PC-3 (cell line): ENCODE results near the gene GIMAP8. TPM values are rescaled to one million over a fixed set of nuclear protein-coding genes. Genes with fewer than 3 reads are reported as not detected.

Experiments used
- ATAC-seq: fragments of 200-7000 bp; cut with Tn5 transposase; 2 replicates; pipeline ENCODE4 v1.9.1; 2020; ENCODE audit warnings: mild to moderate bottlenecking, moderate library complexity
- BruUV-seq: library from RNA; stranded (reverse); fragments of 400-500 nt; replicated peaks from 2 replicates; lab custom pipeline; 2021; lab: Mats Ljungman, UMichigan
- CTCF ChIA-PET: fragments of 300-600 bp; sonication (Branson Sonifier 250); formaldehyde crosslinking; loops from one replicate; lab custom pipeline; 2022; ENCODE audit warnings: antibody characterized with exemption; lab: Charles Lee
- POLR2A ChIA-PET: fragments of 300-600 bp; sonication (Branson Sonifier 250); formaldehyde crosslinking; loops from one replicate; lab custom pipeline; 2022; ENCODE audit warnings: antibody characterized with exemption; ENCODE audit not compliant: unreplicated experiment; lab: Charles Lee
- DNase-seq: peaks from one replicate; pipeline ENCODE4 v3.0.0-alpha.2; 2015
- H2AFZ ChIP-seq: fragments of 300-600 bp; sonication (generic); 2 replicates; pipeline ENCODE4 v1.6.0; 2016; ENCODE audit warnings: antibody characterized with exemption, low read length
- H3F3A ChIP-seq: fragments of 300-600 bp; sonication (generic); one replicate; pipeline ENCODE4 v1.6.0; 2017; ENCODE audit warnings: antibody characterized with exemption, low read length, control low read depth, mild to moderate bottlenecking; ENCODE audit not compliant: unreplicated experiment
- H3K27ac ChIP-seq: fragments of 300-600 bp; sonication (generic); 2 replicates; pipeline ENCODE4 v1.5.1; 2016; ENCODE audit warnings: mild to moderate bottlenecking, low read length
- H3K27me3 ChIP-seq: fragments of 300-600 bp; sonication (generic); 2 replicates; pipeline ENCODE4 v1.6.1; 2016; ENCODE audit warnings: low read length, mixed read lengths
- H3K36me3 ChIP-seq: fragments of 300-600 bp; sonication (generic); 2 replicates; pipeline ENCODE4 v1.6.1; 2016; ENCODE audit warnings: low read depth, mixed run types, low read length, mixed read lengths
- H3K4me1 ChIP-seq: fragments of 300-600 bp; sonication (generic); 2 replicates; pipeline ENCODE4 v1.5.1; 2016; ENCODE audit warnings: low read length; ENCODE audit not compliant: insufficient read depth
- H3K4me2 ChIP-seq: fragments of 300-600 bp; sonication (generic); 2 replicates; pipeline ENCODE4 v1.6.0; 2016; ENCODE audit warnings: low read length
- H3K4me3 ChIP-seq: fragments of 300-600 bp; sonication (generic); 2 replicates; pipeline ENCODE4 v1.5.1; 2016; ENCODE audit warnings: mild to moderate bottlenecking, low read length, mixed read lengths
- H3K79me2 ChIP-seq: fragments of 300-600 bp; sonication (generic); 2 replicates; pipeline ENCODE4 v1.6.1; 2017; ENCODE audit warnings: low read length, mixed read lengths
- H3K9ac ChIP-seq: fragments of 300-600 bp; sonication (generic); 2 replicates; pipeline ENCODE4 v1.6.0; 2016; ENCODE audit warnings: mild to moderate bottlenecking, low read length
- H3K9me2 ChIP-seq: fragments of 300-600 bp; sonication (generic); replicated peaks from 2 replicates; pipeline ENCODE4 v1.6.1; 2016; ENCODE audit warnings: mixed run types, low read length, mixed read lengths
- H3K9me3 ChIP-seq: fragments of 300-600 bp; sonication (generic); 2 replicates; pipeline ENCODE4 v1.6.1; 2016; ENCODE audit warnings: low read length, mixed read lengths
- H4K20me1 ChIP-seq: fragments of 300-600 bp; sonication (generic); 2 replicates; pipeline ENCODE4 v1.6.1; 2016; ENCODE audit warnings: low read length, mixed read lengths
- EZH2 ChIP-seq: fragments of 300-600 bp; sonication (generic); IDR thresholded peaks from one replicate; pipeline ENCODE4 v1.6.1; 2017; ENCODE audit warnings: antibody characterized with exemption, mild to moderate bottlenecking, low read length; ENCODE audit not compliant: unreplicated experiment
- EZH2phosphoT487 ChIP-seq: fragments of 300-600 bp; sonication (generic); IDR thresholded peaks from 2 replicates; pipeline ENCODE4 v1.6.1; 2018; ENCODE audit warnings: mild to moderate bottlenecking, antibody characterized with exemption, low read length, borderline replicate concordance
- intact Hi-C: fragments of 100-400 bp; cut with micrococcal nuclease; formaldehyde crosslinking; loops from 2 replicates; pipeline ENCODE4 v1.9.0; 2023
- total RNA-seq: library from RNA; depleted of rRNA; stranded (reverse); fragments of >200 nt; gene quantifications from 2 replicates; pipeline ENCODE4 v1.2.3, GENCODE V29; 2014
- TF ChIP-seq, protein P1 (sequence below): fragments of 300-600 bp; sonication (generic); conservative IDR thresholded peaks from 2 replicates; pipeline ENCODE4 v1.5.1; 2017; ENCODE audit warnings: antibody characterized with exemption, low read depth, mild to moderate bottlenecking, low read length

GIMAP8 gene
- total RNA-seq, 1 experiment from 2014 or later, result not detected

DNA sequence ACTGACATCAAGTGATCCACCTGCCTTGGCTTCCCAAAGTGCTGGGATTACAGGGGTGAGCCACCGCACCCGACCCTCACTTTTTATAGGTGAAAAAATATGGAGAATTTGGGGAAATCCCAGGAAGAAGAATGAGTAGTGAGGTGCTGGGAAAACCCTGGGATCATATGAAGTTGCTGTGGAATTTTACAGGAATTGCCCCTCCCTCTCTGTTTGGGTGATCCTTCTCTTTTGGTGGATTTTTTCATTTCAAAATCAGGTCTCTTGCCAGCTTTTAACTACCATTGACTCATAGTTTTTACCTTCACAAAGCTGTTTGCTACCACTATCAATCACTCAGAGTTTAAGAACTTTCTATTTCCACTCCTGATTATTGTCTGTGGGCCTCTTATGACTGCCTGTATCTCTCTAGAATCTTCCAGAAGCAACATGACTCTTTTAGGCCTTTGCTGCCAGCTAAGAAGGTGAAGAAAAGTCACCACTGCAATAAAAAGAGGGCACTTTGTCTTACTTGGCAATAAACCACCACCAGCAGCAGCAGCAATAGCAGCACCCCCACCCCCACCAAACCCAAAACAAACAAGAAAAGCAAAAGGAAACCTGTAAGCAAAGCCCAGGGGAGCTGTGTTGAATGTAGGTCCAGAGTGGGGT lies 4.0 kb upstream of the GIMAP8 start:
- TF ChIP-seq, protein P1, sequence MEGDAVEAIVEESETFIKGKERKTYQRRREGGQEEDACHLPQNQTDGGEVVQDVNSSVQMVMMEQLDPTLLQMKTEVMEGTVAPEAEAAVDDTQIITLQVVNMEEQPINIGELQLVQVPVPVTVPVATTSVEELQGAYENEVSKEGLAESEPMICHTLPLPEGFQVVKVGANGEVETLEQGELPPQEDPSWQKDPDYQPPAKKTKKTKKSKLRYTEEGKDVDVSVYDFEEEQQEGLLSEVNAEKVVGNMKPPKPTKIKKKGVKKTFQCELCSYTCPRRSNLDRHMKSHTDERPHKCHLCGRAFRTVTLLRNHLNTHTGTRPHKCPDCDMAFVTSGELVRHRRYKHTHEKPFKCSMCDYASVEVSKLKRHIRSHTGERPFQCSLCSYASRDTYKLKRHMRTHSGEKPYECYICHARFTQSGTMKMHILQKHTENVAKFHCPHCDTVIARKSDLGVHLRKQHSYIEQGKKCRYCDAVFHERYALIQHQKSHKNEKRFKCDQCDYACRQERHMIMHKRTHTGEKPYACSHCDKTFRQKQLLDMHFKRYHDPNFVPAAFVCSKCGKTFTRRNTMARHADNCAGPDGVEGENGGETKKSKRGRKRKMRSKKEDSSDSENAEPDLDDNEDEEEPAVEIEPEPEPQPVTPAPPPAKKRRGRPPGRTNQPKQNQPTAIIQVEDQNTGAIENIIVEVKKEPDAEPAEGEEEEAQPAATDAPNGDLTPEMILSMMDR, result no peak
- TF ChIP-seq EZH2, result no peak
- no peak for TF ChIP-seq EZH2phosphoT487

DNA sequence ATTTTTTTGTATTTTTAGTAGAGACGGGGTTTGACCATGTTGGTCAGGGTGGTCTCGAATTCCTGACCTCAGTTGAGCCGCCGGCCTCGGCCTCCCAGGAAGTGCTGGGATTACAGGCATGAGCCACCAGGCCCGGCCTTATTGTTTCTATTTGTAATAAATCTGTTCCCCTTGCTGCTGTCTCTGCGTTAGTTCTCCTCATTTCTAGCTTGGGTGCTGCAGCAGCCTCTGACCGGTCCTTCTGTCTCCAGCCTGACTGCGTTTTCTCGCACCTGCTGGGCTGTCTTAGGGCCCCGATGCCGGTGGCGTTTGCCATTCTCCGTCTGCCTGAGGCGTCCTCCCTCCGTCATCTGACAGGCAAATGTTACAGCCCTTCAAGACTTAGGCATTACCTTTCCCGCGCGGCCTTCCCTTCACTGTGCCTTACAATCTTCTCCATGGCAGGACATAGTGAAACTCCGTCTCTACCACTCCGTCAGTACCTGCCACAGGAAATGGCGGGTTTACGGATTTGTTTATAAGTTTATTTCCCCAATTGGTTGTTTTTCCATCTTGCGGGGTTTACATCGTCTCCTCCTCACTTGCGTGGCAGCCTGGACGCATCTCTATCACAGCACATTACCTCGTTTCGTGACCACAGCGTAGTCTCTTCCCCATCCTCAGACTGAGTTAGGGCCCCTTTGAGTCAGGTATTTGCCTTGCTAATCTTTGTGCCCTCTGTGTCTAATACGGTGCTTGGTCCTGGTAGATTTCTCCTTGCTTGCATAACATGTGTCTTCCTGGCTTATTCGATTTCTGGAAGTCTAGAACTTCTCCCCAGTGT lies 2.3 kb upstream of the GIMAP8 start:
- H3K27ac ChIP-seq, result no peak overlapping the region
- no peak overlapping the region for H3K9ac ChIP-seq
- ChIA-PET CTCF (no interaction called here), POLR2A (no interaction called here)
- H3K4me3 ChIP-seq, result no peak overlapping the region
- H3K27me3 ChIP-seq, result peaks cover 33% of the 10 kb centered on the region
- no peak for ATAC-seq
- no peak overlapping the region for H3K4me2 ChIP-seq
- H3K9me3 ChIP-seq, result no peaks in the 10 kb centered on the region
- intact Hi-C loops, result loop anchor here (2.0 to 5.0 kb wide), 2 partner anchors 309 to 329 kb away; no protein-coding TSS in a partner anchor
- no peaks in the 10 kb centered on the region for H3F3A ChIP-seq
- TF ChIP-seq EZH2, result no peak
- no peak for TF ChIP-seq EZH2phosphoT487
- BruUV-seq, result no TSS peak
- peaks cover 10% of the 10 kb centered on the region for H3K4me1 ChIP-seq
- DNase-seq, result no peak
- H2AFZ ChIP-seq, result no peak overlapping the region
- no peaks in the 10 kb centered on the region for H3K9me2 ChIP-seq
- H3K36me3 ChIP-seq, result no peaks in the 10 kb centered on the region
- H3K79me2 ChIP-seq, result no peaks in the 10 kb centered on the region
- H4K20me1 ChIP-seq, result no peaks in the 10 kb centered on the region

More for the DNA sequence above, 4.0 kb upstream of the GIMAP8 start:
- H3K9me3 ChIP-seq, result no peaks in the 10 kb centered on the region
- no peaks in the 10 kb centered on the region for H4K20me1 ChIP-seq
- ATAC-seq (peak; percentile 53), DNase-seq (peak; percentile 40)
- no TSS peak for BruUV-seq
- peaks cover 10% of the 10 kb centered on the region for H3K4me1 ChIP-seq
- no peaks in the 10 kb centered on the region for H3K36me3 ChIP-seq
- no peak overlapping the region for H3K4me3 ChIP-seq
- POLR2A ChIA-PET, result no interaction called here
- H3K4me2 ChIP-seq, result peak overlapping the region; percentile 50
- no peaks in the 10 kb centered on the region for H3K9me2 ChIP-seq
- H3F3A ChIP-seq, result no peaks in the 10 kb centered on the region
- no peaks in the 10 kb centered on the region for H3K79me2 ChIP-seq
- H3K27ac ChIP-seq, result no peak overlapping the region
- CTCF ChIA-PET, result interaction anchor here (0.7 kb wide), 1 partner anchor 9 kb away, joined by 5 read pairs; no protein-coding TSS in a partner anchor
- intact Hi-C loops, result loop anchor here (1.0 to 5.0 kb wide), 2 partner anchors 41 to 331 kb away; a partner anchor contains a TSS
- H3K27me3 ChIP-seq, result peaks cover 22% of the 10 kb centered on the region
- 0 out of 2 replicates have a peak overlapping the region, but pooled peaks have one; percentile 20 for H2AFZ ChIP-seq
- no peak overlapping the region for H3K9ac ChIP-seq

DNA sequence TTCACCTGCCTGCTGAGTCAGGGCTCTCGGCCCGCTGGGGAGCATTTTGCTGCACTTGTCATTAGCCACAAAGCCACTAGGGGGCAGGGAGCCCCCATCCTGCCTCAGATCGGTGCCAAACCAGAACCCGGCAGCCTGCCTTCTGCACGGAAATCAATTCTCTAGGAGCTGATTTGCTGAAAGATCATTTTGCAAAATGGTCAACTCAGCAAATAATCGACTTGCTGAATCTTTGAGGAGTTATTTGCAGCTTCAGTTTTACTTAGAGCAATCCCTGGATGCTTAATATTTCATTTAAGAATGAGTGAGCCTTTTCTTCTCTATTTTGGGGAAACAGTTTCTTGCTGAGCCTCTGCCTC lies 1.7 kb upstream of the GIMAP8 start:
- H2AFZ ChIP-seq, result no peak overlapping the region
- H4K20me1 ChIP-seq, result no peaks in the 10 kb centered on the region
- H3K36me3 ChIP-seq, result no peaks in the 10 kb centered on the region
- ATAC-seq, result peak; percentile 76
- H3K27ac ChIP-seq, result no peak overlapping the region
- H3K27me3 ChIP-seq, result peaks cover 39% of the 10 kb centered on the region
- POLR2A ChIA-PET, result no interaction called here
- H3F3A ChIP-seq, result no peaks in the 10 kb centered on the region
- no peaks in the 10 kb centered on the region for H3K9me3 ChIP-seq
- TF ChIP-seq EZH2phosphoT487 (no peak), EZH2 (no peak)
- TF ChIP-seq, protein P1, result peak; percentile 92
- CTCF ChIA-PET, result interaction anchor here (0.6 kb wide), 2 partner anchors 272 to 307 kb away, joined by 3 to 4 read pairs; no protein-coding TSS in a partner anchor
- no TSS peak for BruUV-seq
- H3K4me1 ChIP-seq, result peaks cover 10% of the 10 kb centered on the region
- no peaks in the 10 kb centered on the region for H3K79me2 ChIP-seq
- H3K9ac ChIP-seq, result no peak overlapping the region
- no peak overlapping the region for H3K4me3 ChIP-seq
- DNase-seq, result peak; percentile 75
- H3K9me2 ChIP-seq, result no peaks in the 10 kb centered on the region
- intact Hi-C loops, result loop anchor here (2.0 to 5.0 kb wide), 2 partner anchors 308 to 329 kb away; no protein-coding TSS in a partner anchor
- no peak overlapping the region for H3K4me2 ChIP-seq
